Hypothalamus (tissue), 51 donors: ENCODE results near the gene FAM107A.
"Not testable (repeated sequence)": the region's sequence is repeated elsewhere in the genome, so short reads cannot be mapped to it uniquely, and the experiment has no call there.

Experiments
- DNase-seq, 51 donors: peaks; one replicate each; lab custom pipeline; 2025; lab: John Stamatoyannopoulos, UW

FAM107A gene

DNA sequence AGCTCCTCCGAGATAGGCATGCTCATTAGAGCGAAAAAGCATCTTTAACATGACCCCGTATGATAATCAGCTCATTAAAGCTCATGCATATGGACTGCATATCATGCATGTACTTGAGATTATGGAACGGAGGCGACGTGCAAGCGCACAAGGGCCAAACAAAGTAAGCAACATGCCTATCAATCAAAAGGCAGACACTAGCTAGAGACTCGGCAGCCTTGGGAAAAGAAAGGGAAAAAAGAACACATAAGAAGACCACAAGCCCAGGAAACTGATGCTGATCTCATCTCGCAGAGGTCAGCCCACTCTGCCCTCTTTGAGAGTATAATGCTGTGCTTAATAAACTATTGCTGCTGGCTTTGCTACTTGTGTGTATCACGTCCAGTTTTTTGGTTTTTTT, 37.6 kb downstream of the FAM107A start:
- DNase-seq, result no peak

DNA sequence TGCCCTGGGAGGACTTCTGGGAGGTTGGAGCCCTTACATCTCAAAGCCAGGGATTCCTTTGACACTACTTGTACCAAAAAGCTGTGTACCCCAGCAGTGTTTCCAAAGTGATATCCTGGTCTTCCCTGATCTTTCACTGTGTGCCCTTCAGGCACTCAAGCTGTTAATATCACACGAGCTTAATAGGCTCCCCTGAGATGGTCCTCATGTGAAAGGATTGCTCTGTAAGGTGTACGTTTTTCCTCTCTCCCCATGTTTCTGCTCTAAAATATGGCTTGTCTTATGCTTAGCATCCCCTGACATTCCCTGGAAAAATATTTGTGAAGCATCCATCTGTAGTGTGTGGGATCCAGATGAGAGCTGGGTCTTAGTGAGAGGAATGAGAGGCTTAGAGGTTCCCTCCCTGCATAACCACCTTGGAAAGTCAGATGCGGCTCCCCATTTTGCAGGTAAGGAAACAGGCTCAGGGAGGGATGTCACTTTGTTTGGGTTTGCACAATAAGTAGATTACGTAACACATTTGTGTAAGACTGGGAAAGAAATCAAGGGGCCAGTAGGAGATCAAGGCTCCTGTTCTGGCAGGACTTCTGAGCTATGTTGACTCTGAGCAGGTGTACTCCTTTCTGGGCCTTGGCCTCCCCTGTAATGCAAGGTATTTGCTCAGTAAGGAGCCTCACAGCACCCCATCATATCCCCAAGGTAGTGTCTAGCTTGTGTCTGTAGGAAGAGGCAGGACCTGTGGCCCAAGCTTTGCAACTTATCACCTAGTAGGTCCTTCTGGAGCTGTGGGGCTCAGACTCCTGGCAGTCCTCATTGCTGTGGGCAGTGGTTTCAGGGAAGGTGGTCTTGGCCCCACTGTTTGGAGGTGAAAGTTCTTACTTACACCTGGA, 39.5 kb downstream of the FAM107A start:
- no peak for DNase-seq

DNA sequence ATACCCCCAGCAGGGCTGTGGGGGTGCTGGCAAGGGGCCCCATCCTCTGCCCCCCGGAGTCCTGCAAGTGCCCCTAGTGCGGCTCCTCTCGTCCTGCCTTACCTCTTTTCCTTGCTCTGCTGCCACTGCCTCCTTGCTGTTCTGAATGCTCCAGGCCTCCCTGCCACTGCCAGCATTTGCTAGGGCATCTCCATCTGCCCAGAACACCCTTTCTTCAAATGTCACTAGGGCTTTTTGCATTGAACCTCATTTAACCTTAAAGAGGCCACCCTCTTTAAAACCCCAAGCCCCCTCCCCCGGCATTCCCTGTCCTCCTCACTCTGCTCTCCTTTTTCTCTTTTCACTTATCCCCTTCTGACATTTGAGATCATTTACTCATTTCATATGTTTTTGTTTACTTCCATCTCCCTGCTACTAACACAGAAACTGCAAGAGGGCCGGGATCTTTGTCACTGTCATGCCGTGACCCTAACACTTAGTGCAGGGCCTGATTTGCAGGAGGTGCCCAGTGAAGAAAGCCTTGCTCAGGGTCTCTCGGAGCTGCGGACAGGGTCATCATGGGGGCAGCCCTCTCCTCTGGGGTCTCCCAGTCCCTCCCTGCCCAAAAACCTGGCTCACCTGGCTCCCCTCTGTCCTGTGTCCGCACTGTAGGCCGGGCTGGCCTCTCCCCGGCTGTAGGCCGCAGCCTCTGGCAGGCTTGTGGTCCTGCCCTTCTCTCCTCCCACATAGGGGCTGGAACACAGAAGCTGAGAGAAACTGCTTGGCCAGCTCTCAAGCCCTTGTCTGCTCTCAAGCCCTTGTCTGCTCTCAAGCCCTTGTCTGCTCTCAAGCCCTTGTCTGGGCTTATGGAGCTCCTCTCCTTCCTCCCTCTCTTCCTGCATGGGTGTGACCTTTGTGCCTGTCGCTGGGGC, 40.4 kb downstream of the FAM107A start, which contains the start of gene ACOX2:
Gene ACOX2 (minus strand): TSS at position 690 of the 911 bp plus-strand sequence. CDS start 2,084 bp downstream, outside the sequence.
- DNase-seq, result peak in 14 of 51 donors; percentile 10 to 44 (median 28)

DNA sequence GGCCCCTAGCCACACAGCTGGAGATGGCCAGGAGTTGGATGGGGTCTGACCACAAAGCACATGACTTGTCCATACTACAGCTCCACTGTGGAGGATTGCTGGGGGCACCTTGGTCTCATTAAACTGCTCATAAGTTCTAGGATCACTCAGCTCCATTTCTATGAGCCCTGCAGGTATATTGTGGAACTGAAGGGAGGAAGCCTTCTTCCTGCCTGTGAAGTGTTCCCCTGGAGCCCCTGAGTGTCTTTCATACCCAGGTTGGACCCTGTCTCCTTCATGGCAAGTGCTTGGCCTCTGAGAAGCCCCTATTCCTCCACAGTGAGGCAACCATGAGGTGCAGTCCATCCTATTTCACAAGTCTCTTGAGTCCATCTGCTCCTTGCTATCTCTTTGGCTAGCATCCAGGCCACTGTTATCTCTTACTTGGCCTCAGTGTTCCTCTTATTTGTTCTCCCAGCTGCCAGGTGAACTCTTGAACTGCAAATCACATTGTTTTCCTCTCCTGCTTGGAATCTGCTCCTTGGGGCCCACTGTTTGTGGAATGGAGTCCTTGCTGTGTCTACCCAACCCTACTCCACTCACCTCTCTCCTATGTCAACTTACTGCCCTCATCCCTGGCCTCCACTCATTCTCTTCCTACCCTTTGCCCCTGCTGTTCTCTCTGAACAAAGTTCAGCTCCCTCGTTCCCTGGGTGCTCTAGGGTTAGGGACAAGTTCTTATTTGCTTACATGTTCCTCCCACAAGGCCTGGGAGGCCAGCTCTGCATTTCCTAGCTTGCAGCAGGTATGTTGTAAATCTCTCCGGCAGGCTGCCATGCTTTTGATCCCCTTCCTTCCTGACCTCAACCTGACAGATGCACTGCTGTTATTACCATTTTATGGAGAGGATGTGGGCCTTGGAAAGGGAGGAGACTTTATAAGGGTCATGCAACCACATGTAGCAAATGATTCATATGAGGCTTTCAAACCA, 41.4 kb downstream of the FAM107A start:
- no peak for DNase-seq

DNA sequence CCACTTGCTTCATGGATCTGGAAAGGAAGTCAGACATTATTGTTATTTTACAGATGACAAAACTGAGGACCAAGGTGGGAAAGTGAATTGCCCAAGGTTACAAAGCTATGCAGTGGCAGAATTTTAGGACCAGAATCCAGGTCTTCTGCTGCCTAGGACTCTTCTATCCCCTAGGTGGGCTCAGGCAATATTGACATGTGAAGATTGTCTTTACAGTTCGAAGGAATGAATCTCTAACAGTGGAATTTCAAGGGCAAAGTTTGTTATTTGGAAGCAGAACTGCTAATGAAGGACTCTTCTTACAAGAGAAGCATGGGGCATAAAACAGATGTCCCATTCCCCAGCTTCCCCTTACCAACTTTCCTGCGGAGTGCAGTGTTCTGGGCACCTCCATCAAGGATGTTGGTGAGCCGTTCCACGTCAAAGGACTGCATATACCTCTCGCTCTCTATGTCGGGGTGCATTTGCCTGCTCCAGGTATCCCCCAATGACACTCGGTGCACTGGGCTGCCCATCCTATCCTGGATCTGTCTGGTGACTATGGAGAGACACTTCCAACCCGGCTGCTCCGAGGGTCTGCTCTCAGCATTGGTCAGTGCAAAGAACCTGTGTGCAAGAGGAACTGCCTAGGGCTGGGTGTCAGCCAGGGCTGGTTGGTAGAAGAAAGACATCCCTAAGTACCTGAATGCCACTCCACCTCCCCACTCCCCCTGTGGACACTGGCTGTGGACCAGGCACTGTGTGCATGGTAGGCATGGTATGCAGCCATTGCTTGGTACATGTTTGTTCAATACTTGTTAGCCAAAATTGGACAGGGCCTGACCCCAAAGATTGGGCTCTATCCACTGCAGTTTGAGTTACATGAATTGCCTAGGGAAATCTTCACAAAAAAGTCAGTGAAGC, 42.3 kb downstream of the FAM107A start:
- no peak for DNase-seq

DNA sequence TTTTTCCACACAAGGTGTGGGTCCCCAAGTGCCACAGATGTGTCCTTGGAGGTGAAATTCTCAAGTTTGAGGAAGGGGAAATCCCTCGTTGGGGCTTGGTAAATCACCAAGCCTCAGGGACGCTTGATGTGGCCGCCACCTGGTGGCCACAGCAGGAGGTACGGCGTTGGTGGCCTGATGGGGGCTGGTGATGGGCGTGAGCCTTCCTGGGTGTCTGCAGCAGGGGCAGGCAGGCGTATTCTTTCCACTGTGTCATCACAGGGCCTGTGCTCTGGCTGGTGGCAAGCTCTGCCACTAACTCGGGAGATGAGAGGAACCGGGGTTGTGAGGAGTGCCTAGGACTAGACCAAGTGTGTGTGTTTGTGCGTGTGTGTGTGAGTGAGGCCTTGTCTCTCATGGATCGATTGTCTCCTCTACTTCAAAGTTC, 44.4 kb downstream of the FAM107A start:
- DNase-seq, result peak in 46 of 51 donors; percentile 9 to 83 (median 44)

DNA sequence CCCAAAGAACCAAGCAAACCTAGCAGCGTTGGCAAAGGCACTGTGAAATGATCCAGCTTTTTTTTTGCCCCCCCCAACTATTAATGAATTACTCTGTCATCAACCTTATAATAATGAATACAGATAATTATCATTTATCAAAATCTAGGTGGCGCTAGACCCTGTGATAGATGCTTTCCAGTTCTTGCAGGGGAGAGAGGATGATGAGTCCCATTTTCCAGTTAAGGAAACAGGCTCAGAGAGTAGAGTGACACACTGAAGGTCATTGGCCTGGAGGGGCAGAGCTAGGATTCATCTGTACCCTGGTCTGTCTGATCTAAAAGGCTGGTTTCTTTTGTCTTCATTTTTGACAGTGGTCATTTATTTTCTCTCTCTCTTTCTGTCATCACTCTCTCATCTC, 45.2 kb downstream of the FAM107A start:
- DNase-seq, result no peak

DNA sequence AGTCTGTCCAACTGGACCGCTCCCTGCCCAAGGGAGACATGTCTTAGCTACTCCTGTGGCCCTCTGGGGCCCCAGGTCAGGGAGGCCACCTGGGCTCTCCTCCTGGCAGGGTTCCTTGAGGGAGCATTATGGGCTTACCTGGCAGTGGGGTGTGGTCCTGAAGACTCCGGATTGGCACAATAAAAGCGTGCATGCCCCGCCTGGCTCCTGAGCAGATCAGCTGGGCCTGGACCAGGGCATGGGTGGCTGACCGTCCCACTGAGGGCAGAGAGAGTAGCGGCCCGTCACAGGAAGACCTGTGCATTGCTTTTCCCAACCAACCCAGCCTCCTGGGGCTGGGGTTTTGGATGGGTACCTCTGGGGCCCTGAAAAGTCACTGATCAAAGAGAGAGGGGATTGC, 45.6 kb downstream of the FAM107A start:
- no peak for DNase-seq

DNA sequence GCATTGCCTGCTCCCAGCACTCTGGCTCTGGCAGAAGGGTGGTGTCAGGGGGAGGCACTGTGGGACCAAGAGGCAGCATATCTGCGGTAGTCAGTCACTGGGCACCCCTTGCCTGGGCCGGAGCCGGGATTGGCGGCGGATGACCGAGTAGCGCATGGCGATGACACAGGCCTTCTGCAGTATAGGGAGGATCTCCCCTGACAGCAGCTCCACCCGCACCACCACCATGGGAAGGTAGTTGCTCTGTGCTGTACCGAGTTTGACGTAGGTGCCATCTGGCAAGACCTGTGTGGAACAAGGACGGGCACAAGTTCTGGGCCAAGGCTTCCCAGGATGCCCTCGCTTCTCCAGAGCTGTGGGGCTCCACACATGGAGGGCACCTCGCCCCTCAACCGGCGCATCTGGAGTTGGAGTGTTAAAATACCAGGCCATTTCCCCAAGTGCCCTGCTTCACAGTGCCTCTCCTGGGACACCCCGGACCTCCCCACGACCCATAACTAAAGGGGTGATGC, 46.8 kb downstream of the FAM107A start:
- DNase-seq, result no peak

DNA sequence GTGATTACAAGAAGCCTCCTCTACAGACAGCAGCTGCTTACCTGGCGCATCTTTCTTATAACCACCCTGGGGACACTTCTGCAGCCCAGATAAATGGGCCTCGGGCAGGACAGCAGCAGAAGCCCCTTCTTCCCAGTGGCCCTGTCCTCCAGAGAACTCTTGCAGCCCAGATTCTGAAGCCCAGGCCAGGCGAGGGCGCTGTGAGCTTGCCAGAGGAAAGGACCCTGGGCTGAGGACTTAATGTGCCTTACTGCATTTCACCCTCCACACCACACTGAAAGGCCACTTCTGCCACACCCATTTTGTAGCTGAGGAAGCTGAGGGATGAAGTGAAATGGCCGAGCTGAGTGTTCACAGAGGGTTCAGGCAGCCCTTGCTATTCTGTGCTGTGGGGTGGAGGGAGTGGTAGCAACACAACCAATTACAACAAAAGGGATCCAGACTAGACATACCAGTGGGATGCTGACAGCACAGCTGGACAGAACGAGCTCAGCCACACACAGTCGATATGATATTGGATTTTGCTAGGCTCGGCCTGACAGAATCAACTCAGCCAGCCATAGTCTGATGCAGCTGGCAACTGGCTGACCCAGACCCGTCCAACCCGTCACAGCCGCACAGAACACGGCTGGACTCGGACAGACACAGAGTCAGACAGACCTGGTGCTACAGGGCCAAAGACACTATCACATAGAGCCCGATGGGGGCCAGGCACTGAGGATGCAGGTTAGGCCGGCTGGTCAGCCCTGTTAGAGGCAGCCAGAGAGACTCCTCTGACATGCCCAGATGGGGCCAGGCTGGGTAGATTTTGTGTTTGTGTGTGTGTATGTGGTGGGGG, 47.5 kb downstream of the FAM107A start:
- no peak for DNase-seq

DNA sequence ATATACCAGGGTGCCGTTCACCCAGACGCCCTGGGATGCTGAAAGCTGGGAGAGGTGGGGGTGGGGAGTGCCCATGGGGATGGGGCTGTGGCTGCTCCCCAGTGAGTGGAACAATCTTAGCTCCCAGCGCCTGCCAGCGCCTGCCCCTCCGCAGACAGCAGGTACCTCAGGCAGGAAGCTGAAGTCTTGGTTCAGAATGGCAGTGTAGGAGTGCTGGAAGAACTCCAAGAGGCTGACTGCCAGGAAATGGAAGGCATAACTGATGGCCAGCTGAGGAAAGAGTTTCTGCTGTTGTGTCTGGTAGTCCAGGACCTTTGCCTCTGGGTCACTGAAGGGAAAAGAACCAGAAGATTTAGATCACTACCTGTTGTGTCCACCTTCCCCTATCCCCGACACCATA, 48.6 kb downstream of the FAM107A start:
- DNase-seq, result no peak

DNA sequence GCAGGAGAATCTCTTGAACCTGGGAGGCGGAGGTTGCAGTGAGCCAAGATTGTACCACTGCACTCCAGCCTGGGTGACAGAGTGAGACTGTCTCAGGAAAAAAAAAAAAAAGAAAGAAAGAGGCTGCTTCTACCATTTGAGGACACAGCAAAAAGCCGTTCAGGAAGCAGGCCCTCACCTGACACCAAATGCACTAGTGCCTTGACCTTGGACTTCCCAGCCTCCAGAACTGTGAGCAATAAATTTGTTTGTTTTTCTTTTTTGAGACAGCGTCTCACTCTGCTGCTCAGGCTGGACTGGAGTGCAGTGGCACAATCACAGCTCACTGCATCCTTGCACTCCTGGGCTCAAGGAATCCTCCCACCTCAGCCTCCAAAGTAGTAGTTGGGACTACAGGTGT, 49.8 kb downstream of the FAM107A start:
- not testable (repeated sequence) for DNase-seq

DNA sequence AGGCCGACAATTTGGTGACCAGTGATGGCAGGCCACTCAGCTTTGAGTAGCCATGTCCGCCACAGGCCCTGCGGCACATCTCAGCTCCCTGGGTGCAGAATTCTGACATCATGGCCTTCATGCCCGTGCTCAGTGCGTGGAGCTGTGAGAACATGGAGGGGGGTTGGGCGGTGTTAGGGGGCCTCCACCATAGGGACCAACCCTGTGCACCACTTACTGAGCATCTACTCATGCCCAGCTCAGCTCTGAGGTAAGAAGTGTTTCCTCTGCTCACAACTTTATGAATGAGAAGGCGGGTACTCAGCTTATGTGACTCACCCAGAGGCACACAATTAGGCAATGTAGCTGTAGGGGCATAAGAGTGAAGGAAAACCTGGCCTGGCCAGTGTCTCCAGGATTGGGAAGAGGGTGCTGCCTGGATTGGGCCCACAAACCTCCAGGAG, 50.7 kb downstream of the FAM107A start:
- no peak for DNase-seq

DNA sequence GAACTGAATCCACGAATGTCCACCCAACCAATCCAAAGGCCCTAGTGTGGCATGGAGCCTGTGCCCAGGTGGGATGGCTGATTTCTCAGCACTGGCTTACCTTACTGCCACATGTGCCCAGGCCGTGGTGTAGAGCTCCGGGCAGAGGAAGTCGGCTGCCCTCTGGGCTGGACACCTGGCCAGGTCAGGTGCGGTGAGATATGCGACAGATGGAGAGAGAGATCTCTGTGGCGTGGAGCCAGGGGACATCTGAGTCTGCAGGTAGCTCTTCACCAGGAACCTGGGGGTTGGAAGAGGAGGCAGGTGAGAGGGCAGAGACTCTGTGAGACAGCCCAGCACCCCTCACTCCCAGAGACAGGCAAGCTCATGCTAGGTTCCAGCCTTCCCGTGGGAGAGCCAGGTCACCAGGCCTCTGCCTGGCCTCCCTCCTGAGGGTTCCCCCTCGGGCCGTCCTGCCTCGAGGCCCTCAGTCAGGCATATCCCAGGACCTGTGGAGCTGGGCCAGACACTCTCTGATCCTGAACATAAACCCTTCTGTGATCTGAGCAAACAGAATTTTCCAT, 52.8 kb downstream of the FAM107A start:
- DNase-seq, result no peak

DNA sequence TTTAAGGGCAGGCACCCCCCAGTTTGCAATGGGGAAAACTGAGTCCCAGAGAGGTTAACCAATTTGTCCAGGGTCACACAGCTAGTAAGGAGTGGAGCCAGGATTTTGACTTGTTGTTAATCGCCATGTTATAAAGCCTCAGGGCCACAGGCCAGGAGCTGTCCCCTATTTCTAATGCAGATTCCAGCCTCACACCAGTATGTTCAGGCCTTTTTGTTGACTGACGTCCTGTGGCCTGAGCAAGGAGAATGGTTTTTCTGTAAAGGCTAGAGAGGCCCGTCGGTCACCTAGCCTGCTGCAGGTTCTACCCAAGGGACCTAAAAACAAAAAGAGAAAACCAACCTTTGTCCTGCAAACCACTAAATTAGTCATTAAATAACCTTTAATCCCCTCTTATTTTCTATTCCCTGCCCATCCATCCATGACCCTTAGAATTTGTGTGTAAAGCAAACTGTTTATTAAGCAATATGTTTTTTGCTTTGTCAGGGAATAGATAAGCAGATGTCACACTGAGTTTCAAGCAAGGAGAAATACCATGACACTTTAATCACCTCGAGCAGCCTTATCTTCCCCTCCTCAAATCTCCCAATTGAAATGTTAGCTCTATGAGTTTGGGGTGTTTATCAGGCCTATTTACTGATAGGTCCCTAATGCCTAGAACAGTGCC, 54.3 kb downstream of the FAM107A start:
- DNase-seq, result no peak

DNA sequence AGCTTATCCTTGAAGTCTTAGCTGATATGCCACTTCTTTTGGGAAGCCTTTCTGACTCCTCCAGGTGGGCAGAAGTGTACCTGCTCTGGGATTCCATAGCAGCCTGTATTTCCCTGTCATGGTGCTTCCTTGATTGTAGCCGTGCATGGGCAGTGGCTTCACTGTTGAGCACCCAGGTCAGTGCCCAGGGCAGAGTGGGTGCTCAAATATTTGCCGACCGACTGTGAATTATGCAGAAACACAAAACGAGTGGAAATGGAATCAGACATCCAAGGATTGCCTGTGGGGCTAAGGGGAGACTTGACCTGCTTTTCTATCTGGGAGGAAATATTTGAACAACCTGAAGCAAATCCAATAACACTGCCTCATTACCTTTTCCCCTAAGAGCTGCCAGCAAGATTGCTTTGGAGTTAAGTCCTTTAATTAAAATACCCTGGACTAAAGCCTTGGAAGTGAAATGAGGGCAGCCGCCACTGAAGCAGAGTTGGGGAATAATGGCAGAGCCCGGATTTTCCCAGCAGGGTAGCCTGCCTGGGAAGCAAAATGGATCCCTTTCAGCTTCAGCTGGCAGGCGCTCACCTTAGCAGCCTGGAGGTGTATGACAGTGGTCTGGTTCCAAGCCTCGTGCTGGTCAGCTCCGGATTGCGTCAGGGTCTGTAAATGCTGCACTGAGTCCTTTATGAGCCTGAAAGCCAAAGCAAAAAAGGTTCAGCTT, 55.1 kb downstream of the FAM107A start:
- peak in 36 of 51 donors; percentile 3 to 83 (median 42) for DNase-seq
